Measurements from ENCODE around the gene PANK2. TPM values are rescaled to one million over a fixed set of nuclear protein-coding genes. Genes with fewer than 3 reads are reported as not detected.
A peak's percentile ranks its signal among the peaks of the same experiment; 100 is the strongest.

PANK2 gene
- total RNA-seq, 1 donor from 2014 or later = 55.3 TPM

DNA sequence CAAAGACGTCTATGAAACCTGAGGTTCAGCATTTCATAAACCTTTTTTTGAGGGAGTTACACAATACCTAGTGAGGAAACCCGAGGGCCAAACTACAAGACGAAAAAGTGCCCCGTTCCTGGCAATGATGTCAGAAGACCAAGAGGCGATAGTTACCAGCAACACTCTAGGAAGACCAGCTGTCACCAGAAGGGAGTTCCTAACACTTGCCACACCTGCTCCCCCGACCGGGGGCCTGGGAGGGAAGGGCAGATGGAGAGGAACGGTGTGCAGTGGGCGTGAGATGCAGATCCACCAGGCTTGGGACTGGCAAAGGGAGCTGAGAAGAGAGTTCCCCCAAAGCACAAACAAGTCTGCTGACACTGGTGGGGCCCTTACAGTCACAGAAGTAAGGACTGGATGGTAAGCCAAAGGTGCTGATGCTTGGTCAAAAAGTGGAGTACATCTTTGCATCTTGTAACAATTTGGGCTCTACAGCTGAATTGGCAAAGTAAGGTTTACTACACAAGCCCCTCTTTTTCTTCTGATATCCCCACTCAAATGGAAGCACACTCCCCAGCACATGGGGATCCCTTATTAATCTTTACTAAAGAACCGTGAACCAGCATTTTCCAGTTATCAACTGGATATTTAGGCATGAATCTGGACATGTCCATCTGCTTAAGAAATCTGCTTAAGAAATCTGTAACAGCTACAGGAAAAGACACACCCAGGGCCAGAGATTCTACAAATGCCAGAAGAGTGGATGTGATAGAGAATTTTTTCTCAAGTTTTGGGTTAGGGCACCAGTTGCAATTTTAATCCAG is 38.5 kb downstream of the PANK2 start:
- H3K4me3 Mint-ChIP-seq = peak overlapping the region; percentile 7
- peaks cover 10% of the 10 kb centered on the region for H3K36me3 Mint-ChIP-seq
- peaks cover 34% of the 10 kb centered on the region for H3K4me1 Mint-ChIP-seq (ENCODE audit: unreplicated experiment)
- no peaks in the 10 kb centered on the region for H3K27me3 Mint-ChIP-seq
- no peaks in the 10 kb centered on the region for H3K9me3 Mint-ChIP-seq
- peak overlapping the region; percentile 12 for H3K27ac Mint-ChIP-seq
- no peak for DNase-seq (ENCODE audit: extremely low spot score, unreplicated experiment)
- TF ChIP-seq, protein P1, sequence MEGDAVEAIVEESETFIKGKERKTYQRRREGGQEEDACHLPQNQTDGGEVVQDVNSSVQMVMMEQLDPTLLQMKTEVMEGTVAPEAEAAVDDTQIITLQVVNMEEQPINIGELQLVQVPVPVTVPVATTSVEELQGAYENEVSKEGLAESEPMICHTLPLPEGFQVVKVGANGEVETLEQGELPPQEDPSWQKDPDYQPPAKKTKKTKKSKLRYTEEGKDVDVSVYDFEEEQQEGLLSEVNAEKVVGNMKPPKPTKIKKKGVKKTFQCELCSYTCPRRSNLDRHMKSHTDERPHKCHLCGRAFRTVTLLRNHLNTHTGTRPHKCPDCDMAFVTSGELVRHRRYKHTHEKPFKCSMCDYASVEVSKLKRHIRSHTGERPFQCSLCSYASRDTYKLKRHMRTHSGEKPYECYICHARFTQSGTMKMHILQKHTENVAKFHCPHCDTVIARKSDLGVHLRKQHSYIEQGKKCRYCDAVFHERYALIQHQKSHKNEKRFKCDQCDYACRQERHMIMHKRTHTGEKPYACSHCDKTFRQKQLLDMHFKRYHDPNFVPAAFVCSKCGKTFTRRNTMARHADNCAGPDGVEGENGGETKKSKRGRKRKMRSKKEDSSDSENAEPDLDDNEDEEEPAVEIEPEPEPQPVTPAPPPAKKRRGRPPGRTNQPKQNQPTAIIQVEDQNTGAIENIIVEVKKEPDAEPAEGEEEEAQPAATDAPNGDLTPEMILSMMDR (conservative IDR thresholded peaks at IDR 0.05) = no peak

DNA sequence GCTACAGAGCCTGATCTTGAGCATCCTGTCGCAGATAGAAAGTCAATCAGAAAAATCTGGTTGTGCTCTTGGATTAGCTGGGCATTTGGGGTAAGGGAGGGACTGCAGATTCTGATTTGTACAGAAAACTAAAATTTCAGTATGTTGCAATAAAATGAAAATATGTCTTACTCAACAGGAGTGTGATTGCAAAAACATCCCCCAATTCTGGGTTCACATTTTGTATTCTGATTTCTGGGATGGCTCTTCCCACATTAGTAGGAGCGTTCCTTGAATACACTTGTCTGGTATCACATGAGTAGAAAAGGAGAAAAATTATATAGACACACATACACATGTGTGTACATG is 40.5 kb downstream of the PANK2 start:
- Mint-ChIP-seq H3K4me3 (no peak overlapping the region), H3K27me3 (no peaks in the 10 kb centered on the region), H3K4me1 (ENCODE audit: unreplicated experiment) (peaks cover 34% of the 10 kb centered on the region), H3K27ac (peak overlapping the region; percentile 1), H3K36me3 (peaks cover 9% of the 10 kb centered on the region), H3K9me3 (no peaks in the 10 kb centered on the region)
- TF ChIP-seq, protein P1 (conservative IDR thresholded peaks at IDR 0.05) = no peak
- DNase-seq (ENCODE audit: extremely low spot score, unreplicated experiment) = no peak

GRCh38 chr20:3930265-3931206 is 41.3 kb downstream of the PANK2 start:
- DNase-seq (ENCODE audit: extremely low spot score, unreplicated experiment) = no peak
- Mint-ChIP-seq H3K36me3 (peaks cover 13% of the 10 kb centered on the region), H3K4me3 (no peak overlapping the region), H3K9me3 (no peaks in the 10 kb centered on the region), H3K27me3 (no peaks in the 10 kb centered on the region), H3K4me1 (ENCODE audit: unreplicated experiment) (peaks cover 34% of the 10 kb centered on the region), H3K27ac (peak overlapping the region; percentile 59)
- TF ChIP-seq, protein P1 (conservative IDR thresholded peaks at IDR 0.05) = no peak

DNA sequence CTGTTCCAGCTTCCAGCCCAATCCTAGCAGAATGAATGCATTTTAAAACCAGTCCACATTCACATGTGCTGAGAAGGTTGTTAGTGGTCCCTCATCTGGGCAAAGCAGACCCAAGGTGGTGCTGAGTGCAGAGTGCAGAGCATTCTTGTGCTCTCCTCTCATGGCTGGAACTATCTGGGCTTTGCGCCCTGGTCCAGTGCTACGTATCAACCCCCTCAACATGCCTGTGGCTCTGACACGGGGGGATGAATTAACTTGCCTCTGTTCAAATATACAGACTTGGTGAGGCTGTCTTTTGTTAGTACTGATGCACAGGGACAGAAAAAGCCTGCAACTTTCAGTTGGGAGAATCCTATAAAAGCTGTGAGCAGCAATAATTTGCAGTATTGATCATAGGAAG is 42.5 kb downstream of the PANK2 start:
- Mint-ChIP-seq H3K27me3 (no peaks in the 10 kb centered on the region), H3K36me3 (peaks cover 13% of the 10 kb centered on the region), H3K4me1 (ENCODE audit: unreplicated experiment) (peaks cover 26% of the 10 kb centered on the region), H3K4me3 (no peak overlapping the region), H3K9me3 (no peaks in the 10 kb centered on the region), H3K27ac (no peak overlapping the region)
- TF ChIP-seq, protein P1 (conservative IDR thresholded peaks at IDR 0.05) = no peak
- DNase-seq (ENCODE audit: extremely low spot score, unreplicated experiment) = no peak

DNA sequence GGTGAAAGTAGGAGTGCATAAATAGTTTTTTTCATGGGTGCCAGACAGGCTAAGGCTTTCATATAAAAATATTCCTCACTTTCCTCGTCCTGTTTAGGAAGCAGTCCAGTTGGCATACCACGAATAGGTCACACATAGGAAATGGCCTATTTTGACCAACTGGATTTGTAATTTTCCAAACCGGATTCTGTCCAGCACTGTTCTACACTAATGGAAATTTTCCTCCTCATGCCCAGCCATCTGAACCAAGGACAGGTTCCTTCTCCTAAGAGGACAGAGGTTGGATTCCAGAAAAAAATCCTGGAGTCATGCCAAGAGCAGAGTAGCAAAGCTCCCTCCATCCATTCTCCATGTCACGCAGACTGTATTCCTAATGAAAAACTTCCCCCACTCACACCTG is 43.1 kb downstream of the PANK2 start:
- H3K4me1 Mint-ChIP-seq (ENCODE audit: unreplicated experiment) = peaks cover 22% of the 10 kb centered on the region
- no peak overlapping the region for H3K4me3 Mint-ChIP-seq
- no peak for DNase-seq (ENCODE audit: extremely low spot score, unreplicated experiment)
- peak overlapping the region; percentile 50 for H3K27ac Mint-ChIP-seq
- no peaks in the 10 kb centered on the region for H3K9me3 Mint-ChIP-seq
- no peaks in the 10 kb centered on the region for H3K27me3 Mint-ChIP-seq
- TF ChIP-seq, protein P1 (conservative IDR thresholded peaks at IDR 0.05) = no peak
- peaks cover 13% of the 10 kb centered on the region for H3K36me3 Mint-ChIP-seq

Data from type B pancreatic cell (in vitro differentiated cells).